SK-N-SH treated with all-trans-retinoic acid at 6 μM for 48 hours (cell line): ENCODE results near the gene SUCO.

Source experiments
- CSRNP3 ChIP-seq: fragments of 250-450 bp; sonication (Bioruptor Pico); IDR thresholded peaks from 2 replicates; pipeline ENCODE4 v1.5.1; 2021; ENCODE audit warnings: mild to moderate bottlenecking, moderate library complexity
- PATZ1 ChIP-seq: fragments of 250-450 bp; sonication (Bioruptor Pico); IDR thresholded peaks from 2 replicates; pipeline ENCODE4 v1.8.0; 2020; ENCODE audit warnings: mild to moderate bottlenecking, moderate library complexity, borderline replicate concordance
- PPARA ChIP-seq: fragments of 250-450 bp; sonication (Bioruptor Pico); IDR thresholded peaks from 2 replicates; pipeline ENCODE4 v1.5.0; 2020; ENCODE audit warnings: mild to moderate bottlenecking, borderline replicate concordance
- RARB ChIP-seq: fragments of 250-450 bp; sonication (Bioruptor Pico); IDR thresholded peaks from 2 replicates; pipeline ENCODE4 v1.8.0; 2021; ENCODE audit warnings: mild to moderate bottlenecking, moderate library complexity
- SNAI2 ChIP-seq: fragments of 250-450 bp; sonication (Bioruptor Pico); IDR thresholded peaks from 2 replicates; pipeline ENCODE4 v1.5.0; 2020; ENCODE audit warnings: mild to moderate bottlenecking, moderate library complexity
- TOX ChIP-seq: fragments of 250-450 bp; sonication (Bioruptor Pico); IDR thresholded peaks from 2 replicates; pipeline ENCODE4 v1.8.0; 2021; ENCODE audit warnings: mild to moderate bottlenecking, moderate library complexity, borderline replicate concordance
- ZFP30 ChIP-seq: fragments of 450-650 bp; formaldehyde crosslinking; IDR thresholded peaks from 2 replicates; pipeline ENCODE4 v1.5.0; 2022; ENCODE audit warnings: mild to moderate bottlenecking, moderate library complexity
- ZNF8 ChIP-seq: fragments of 450-650 bp; formaldehyde crosslinking; IDR thresholded peaks from 2 replicates; pipeline ENCODE4 v1.5.0; 2020; ENCODE audit warnings: mild to moderate bottlenecking, moderate library complexity

GRCh38 chr1:172603816-172604215, 70.9 kb downstream of the SUCO start:
- TF ChIP-seq TOX (CRISPR knock-in tag) (no peak), RARB (CRISPR knock-in tag) (no peak), ZNF8 (CRISPR knock-in tag) (no peak), PATZ1 (CRISPR knock-in tag) (no peak), CSRNP3 (no peak), ZFP30 (CRISPR knock-in tag) (no peak), SNAI2 (CRISPR knock-in tag) (no peak), PPARA (no peak)
